Tibial nerve (tissue), 3 donors: ENCODE results near the gene CDH16.

Experiments used
- POLR2A ChIP-seq, 2 donors: fragments of 450-650 bp; IDR thresholded peaks; one replicate each; pipeline ENCODE4 v1.6.1; 2017; ENCODE audit warnings: antibody characterized with exemption in 2 of 2, mild to moderate bottlenecking in 2 of 2, moderate library complexity in 2 of 2
- TF ChIP-seq, protein P1 (sequence below), 5 experiments: fragments of 200-600 bp in 3 of 5; fragments of 450-650 bp in 2 of 5; sonication (generic) in 3 of 5; IDR thresholded peaks; one replicate each; pipeline ENCODE4 v1.5.1; 2016 to 2019; ENCODE audit warnings: antibody characterized with exemption in 5 of 5, mild to moderate bottlenecking in 3 of 5, moderate library complexity in 2 of 5

- no peak for TF ChIP-seq POLR2A (IDR thresholded peaks at IDR 0.05)
- TF ChIP-seq, protein P1, sequence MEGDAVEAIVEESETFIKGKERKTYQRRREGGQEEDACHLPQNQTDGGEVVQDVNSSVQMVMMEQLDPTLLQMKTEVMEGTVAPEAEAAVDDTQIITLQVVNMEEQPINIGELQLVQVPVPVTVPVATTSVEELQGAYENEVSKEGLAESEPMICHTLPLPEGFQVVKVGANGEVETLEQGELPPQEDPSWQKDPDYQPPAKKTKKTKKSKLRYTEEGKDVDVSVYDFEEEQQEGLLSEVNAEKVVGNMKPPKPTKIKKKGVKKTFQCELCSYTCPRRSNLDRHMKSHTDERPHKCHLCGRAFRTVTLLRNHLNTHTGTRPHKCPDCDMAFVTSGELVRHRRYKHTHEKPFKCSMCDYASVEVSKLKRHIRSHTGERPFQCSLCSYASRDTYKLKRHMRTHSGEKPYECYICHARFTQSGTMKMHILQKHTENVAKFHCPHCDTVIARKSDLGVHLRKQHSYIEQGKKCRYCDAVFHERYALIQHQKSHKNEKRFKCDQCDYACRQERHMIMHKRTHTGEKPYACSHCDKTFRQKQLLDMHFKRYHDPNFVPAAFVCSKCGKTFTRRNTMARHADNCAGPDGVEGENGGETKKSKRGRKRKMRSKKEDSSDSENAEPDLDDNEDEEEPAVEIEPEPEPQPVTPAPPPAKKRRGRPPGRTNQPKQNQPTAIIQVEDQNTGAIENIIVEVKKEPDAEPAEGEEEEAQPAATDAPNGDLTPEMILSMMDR (IDR thresholded peaks at IDR 0.05) = no peak
These were observed 21.6 kb upstream of the CDH16 start for GRCh38 chr16:66940236-66940635.
